IPS-18c (cell line): ENCODE results near the gene ATG4B.
"Not testable (repeated sequence)": the region's sequence is repeated elsewhere in the genome, so short reads cannot be mapped to it uniquely, and the experiment has no call there.

Experiments
- H3K4me3 ChIP-seq: 2 replicates; pipeline ENCODE4 v1.7.0; 2013; ENCODE audit warnings: low read depth, mild to moderate bottlenecking, low read length, moderate library complexity; ENCODE audit not compliant: insufficient read depth
- H3K9me3 ChIP-seq: one replicate; pipeline ENCODE4 v1.6.1; 2013; ENCODE audit warnings: mild to moderate bottlenecking, low read length, moderate library complexity; ENCODE audit not compliant: control insufficient read depth, insufficient read depth

ATG4B gene

GRCh38 chr2:241637018-241637794 lies at the start of gene ATG4B, which contains the start of gene THAP4:
Gene ATG4B, plus strand, starts transcription at chr2:241637693. Its CDS starts 22 bp downstream, at chr2:241637715.
Gene THAP4, minus strand, starts transcription at chr2:241637158. Its CDS starts 141 bp downstream, at chr2:241637017.
- peaks cover 11% of the 10 kb centered on the region for H3K9me3 ChIP-seq
- peak within 1 kb of the TSS; percentile 100 for H3K4me3 ChIP-seq

GRCh38 chr2:241589863-241590262 lies 47.6 kb upstream of the ATG4B start:
- not testable (repeated sequence) for H3K4me3 ChIP-seq, H3K9me3 ChIP-seq

GRCh38 chr2:241590496-241591455 lies 46.7 kb upstream of the ATG4B start:
- not testable (repeated sequence) for H3K9me3 ChIP-seq, H3K4me3 ChIP-seq

GRCh38 chr2:241592126-241592845 lies 45.2 kb upstream of the ATG4B start:
- no peak overlapping the region for H3K4me3 ChIP-seq
- H3K9me3 ChIP-seq = peaks cover 2% of the 10 kb centered on the region

GRCh38 chr2:241593271-241593670 lies 44.2 kb upstream of the ATG4B start:
- Histone ChIP-seq H3K4me3 (no peak overlapping the region), H3K9me3 (no peaks in the 10 kb centered on the region)

GRCh38 chr2:241595600-241596140 lies 41.8 kb upstream of the ATG4B start:
- no peak overlapping the region for H3K4me3 ChIP-seq

GRCh38 chr2:241597561-241597960 lies 39.9 kb upstream of the ATG4B start:
- Histone ChIP-seq H3K4me3 (no peak overlapping the region), H3K9me3 (no peaks in the 10 kb centered on the region)

More at GRCh38 chr2:241595600-241596140, 41.8 kb upstream of the ATG4B start:
- no peaks in the 10 kb centered on the region for H3K9me3 ChIP-seq

GRCh38 chr2:241598061-241598460 lies 39.4 kb upstream of the ATG4B start:
- no peaks in the 10 kb centered on the region for H3K9me3 ChIP-seq
- no peak overlapping the region for H3K4me3 ChIP-seq

GRCh38 chr2:241598487-241598886 lies 39.0 kb upstream of the ATG4B start:
- H3K9me3 ChIP-seq = no peaks in the 10 kb centered on the region

GRCh38 chr2:241599615-241600014 lies 37.9 kb upstream of the ATG4B start:
- Histone ChIP-seq H3K4me3 (no peak overlapping the region), H3K9me3 (no peaks in the 10 kb centered on the region)

More at GRCh38 chr2:241598487-241598886, 39.0 kb upstream of the ATG4B start:
- H3K4me3 ChIP-seq = no peak overlapping the region

- Histone ChIP-seq H3K9me3 (no peaks in the 10 kb centered on the region), H3K4me3 (no peak overlapping the region)
Measured at GRCh38 chr2:241601841-241602240, 35.7 kb upstream of the ATG4B start.

- H3K4me3 ChIP-seq = no peak overlapping the region
Measured at GRCh38 chr2:241602720-241603119, 34.8 kb upstream of the ATG4B start.

GRCh38 chr2:241603686-241604085 lies 33.8 kb upstream of the ATG4B start:
- Histone ChIP-seq H3K9me3 (no peaks in the 10 kb centered on the region), H3K4me3 (no peak overlapping the region)

More at GRCh38 chr2:241602720-241603119, 34.8 kb upstream of the ATG4B start:
- no peaks in the 10 kb centered on the region for H3K9me3 ChIP-seq

GRCh38 chr2:241606186-241606585 lies 31.3 kb upstream of the ATG4B start:
- H3K9me3 ChIP-seq = no peaks in the 10 kb centered on the region

GRCh38 chr2:241607162-241607885 lies 30.2 kb upstream of the ATG4B start:
- Histone ChIP-seq H3K9me3 (no peaks in the 10 kb centered on the region), H3K4me3 (no peak overlapping the region)

More at GRCh38 chr2:241606186-241606585, 31.3 kb upstream of the ATG4B start:
- H3K4me3 ChIP-seq = no peak overlapping the region

GRCh38 chr2:241608881-241609280 lies 28.6 kb upstream of the ATG4B start:
- H3K9me3 ChIP-seq = no peaks in the 10 kb centered on the region
- no peak overlapping the region for H3K4me3 ChIP-seq
